22Rv1 (cell line): ENCODE results near the gene TERT.

Experiments
- H3K27ac ChIP-seq: fragments of 450-650 bp; 2 replicates; pipeline ENCODE4 v1.5.1; 2017
- CTCF ChIP-seq: fragments of 450-650 bp; IDR thresholded peaks from 2 replicates; pipeline ENCODE4 v1.5.1; 2017; ENCODE audit warnings: mild to moderate bottlenecking
- ZFX ChIP-seq: fragments of 450-650 bp; IDR thresholded peaks from 2 replicates; pipeline ENCODE4 v1.6.1; 2017; ENCODE audit warnings: antibody characterized with exemption, borderline replicate concordance

Gene TERT

GRCh38 chr5:1226839-1227581 is 67.9 kb downstream of the TERT start:
- no peak overlapping the region for H3K27ac ChIP-seq

GRCh38 chr5:1226231-1226630 is 68.6 kb downstream of the TERT start:
- TF ChIP-seq ZFX (no peak), CTCF (no peak)
- no peak overlapping the region for H3K27ac ChIP-seq

More at GRCh38 chr5:1226839-1227581, 67.9 kb downstream of the TERT start:
- no peak for TF ChIP-seq CTCF
- TF ChIP-seq ZFX = no peak

- TF ChIP-seq CTCF (no peak), ZFX (no peak)
- H3K27ac ChIP-seq = no peak within 1 kb of the TSS
These were observed 69.8 kb downstream of the TERT start, which contains the start of gene SLC6A18 for GRCh38 chr5:1225081-1225480. TSS of gene SLC6A18 (plus strand) at chr5:1225381. CDS start at chr5:1225478, 97 bp downstream.

- no peak for TF ChIP-seq CTCF
- no peak for TF ChIP-seq ZFX
- H3K27ac ChIP-seq = no peak overlapping the region
These were observed 70.2 kb downstream of the TERT start for GRCh38 chr5:1224631-1225030.

- no peak for TF ChIP-seq ZFX
- TF ChIP-seq CTCF = no peak
- H3K27ac ChIP-seq = no peak overlapping the region
These were observed 71.6 kb downstream of the TERT start for GRCh38 chr5:1223278-1223670.

GRCh38 chr5:1222621-1223277 is 72.1 kb downstream of the TERT start:
- no peak for TF ChIP-seq ZFX
- no peak for TF ChIP-seq CTCF
- no peak overlapping the region for H3K27ac ChIP-seq

- TF ChIP-seq ZFX (no peak), CTCF (no peak)
- no peak overlapping the region for H3K27ac ChIP-seq
These were observed 72.7 kb downstream of the TERT start for GRCh38 chr5:1222147-1222546.
